ENCODE results near the gene CDYL2.

GRCh38 chr16:80616362-80616761, 188.0 kb downstream of the CDYL2 start:
- no peak for TF ChIP-seq CTCF (conservative IDR thresholded peaks at IDR 0.05)
- no peak for TF ChIP-seq ZFX (IDR thresholded peaks at IDR 0.05)

All from C4-2B (cell line).